RWPE1 (cell line): ENCODE measurements around the gene COL9A2.

Source experiments
- CTCF ChIA-PET: fragments of 350-600 bp; sonication (Branson Sonifier 250); formaldehyde crosslinking; extraction: SDS; loops from one replicate; lab custom pipeline; 2021; lab: Yijun Ruan, JAX
- POLR2A ChIA-PET: fragments of 400-600 bp; formaldehyde crosslinking; extraction: SDS; loops from one replicate; lab custom pipeline; 2020; ENCODE audit warnings: antibody characterized with exemption; ENCODE audit not compliant: low non-redundant PET; lab: Yijun Ruan, JAX
- DNase-seq: peaks from one replicate; pipeline ENCODE4 v3.0.0; 2012; ENCODE audit warnings: low spot score
- H3K27ac ChIP-seq: fragments of 450-650 bp; 2 replicates; pipeline ENCODE4 v1.5.1; 2017
- CTCF ChIP-seq: fragments of 450-650 bp; conservative IDR thresholded peaks from 2 replicates; pipeline ENCODE4 v1.5.1; 2017; ENCODE audit warnings: low read depth, mild to moderate bottlenecking

Gene COL9A2

DNA sequence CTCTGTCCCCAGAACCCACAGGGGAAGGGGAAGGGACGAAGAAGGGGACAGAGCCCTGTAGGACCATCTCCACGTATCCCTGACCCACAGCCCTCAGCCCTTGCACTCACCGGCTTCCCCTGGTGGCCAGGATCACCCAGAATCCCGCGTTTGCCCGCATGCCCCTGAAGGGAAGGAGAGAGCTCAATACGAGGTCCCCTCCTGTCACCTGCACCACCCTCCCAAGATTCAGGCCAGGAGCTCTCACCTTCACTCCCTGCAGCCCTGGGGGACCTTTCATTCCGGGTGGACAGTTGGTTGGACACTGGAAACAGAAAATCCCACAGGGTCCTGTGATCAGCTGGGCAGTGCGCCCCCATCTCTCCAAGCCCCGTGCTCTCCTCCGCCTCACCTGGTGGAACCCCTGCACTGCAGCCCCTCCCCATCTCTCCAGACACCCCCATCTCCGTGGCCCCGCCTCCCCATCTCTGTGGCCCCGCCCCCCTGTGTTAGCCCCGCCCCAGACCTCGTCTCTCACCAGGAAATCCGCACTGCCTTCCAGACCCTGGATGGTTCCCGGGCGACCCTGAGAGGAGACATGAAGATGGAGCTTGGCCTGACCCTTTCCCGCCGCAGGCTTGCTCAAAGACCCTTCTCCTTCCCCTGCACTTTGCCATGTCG lies 6.0 kb downstream of the COL9A2 start:
- ChIA-PET POLR2A (interaction anchor here (0.6 kb wide), 1 partner anchor 12 kb away, joined by 3 read pairs; no protein-coding TSS in a partner anchor), CTCF (interaction anchor here (0.5 to 0.6 kb wide), 2 partner anchors 32 to 483 kb away, joined by 3 to 4 read pairs; no protein-coding TSS in a partner anchor)
- H3K27ac ChIP-seq = no peak overlapping the region
- TF ChIP-seq CTCF = no peak
- no peak for DNase-seq

DNA sequence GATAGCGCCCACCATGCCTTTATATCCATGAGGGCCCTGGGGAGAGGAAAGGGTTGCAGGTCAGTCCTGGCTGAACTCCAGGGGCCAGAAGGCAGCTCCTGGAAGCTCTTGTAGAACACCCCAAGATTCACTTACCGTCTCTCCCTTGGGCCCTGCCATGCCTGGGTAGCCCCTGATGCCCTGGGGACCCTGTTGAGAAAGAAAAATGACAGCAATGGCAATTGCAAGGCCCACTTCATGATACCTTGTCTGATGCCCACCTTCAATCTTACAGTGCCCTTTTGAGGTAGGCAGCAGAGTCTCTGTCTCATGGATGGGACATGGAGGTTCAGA lies 7.0 kb downstream of the COL9A2 start:
- TF ChIP-seq CTCF = no peak
- ChIA-PET CTCF (no interaction called here), POLR2A (no interaction called here)
- no peak overlapping the region for H3K27ac ChIP-seq
- DNase-seq = no peak

DNA sequence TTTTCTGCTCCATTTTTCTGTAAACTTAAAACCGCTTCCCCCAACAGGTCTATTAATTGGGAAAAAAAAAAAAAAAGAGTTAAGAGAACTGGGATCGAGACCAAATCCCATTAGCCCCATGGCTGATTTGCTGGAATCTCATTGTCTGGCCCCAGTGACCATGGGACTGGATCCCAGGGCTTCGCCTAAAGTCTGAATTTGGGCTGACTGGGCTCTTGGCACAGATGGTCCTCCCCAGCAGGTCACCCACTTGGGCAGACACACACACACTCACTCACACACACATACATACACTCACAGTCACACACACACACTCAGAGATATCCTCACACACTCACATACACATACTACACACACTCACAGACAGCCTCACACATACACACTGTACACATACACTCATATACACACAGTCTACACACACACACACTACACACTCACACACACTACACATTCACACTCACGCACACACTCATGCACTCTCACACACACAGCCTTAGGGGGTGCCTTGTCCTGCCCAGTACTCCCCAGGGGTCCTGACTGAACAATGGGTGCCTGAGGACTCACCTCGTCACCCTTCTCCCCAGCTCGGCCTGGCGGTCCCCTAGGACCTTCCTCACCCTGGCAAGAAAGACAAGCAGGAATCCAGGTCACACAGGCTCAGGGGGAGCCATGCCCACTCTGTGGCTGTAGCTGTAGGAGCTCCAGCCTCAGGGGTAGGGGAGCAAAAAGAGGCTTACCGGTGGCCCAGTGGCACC lies 7.5 kb downstream of the COL9A2 start:
- POLR2A ChIA-PET = no interaction called here

DNA sequence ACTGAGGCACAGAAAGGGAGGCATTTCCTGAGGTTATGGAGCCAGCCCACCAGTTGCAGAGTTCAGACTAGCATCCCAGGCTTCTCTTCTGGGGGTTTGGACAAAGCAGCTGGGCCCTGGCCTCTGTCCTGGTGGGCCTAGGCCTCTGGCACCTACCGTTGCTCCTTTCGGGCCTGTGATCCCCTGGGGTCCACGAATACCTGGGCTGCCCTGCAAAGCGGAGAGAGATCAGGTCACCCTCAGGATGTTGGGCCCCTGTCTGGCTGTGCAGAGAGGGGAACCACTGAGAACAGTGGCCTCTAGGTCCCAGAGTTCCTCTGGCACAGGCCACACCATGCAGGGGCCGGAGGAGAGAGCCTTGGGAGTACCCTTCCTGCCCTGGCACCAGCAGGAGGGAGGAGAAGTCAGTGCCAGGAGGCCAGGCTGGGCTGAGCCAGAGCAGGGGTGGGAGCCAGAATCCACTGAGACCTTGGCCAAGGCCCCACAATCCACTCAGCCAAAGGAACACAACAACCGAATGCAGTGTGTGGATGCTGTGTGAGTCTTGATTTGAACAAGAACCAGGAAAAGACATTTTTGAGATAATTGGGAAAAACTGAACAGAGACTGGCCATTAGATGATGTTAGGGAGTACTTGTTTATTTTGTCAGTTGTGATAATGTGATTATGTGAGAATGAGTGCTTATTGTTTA lies 8.9 kb downstream of the COL9A2 start:
- no peak for DNase-seq
- POLR2A ChIA-PET = no interaction called here
- no peak overlapping the region for H3K27ac ChIP-seq
- TF ChIP-seq CTCF = no peak
- CTCF ChIA-PET = no interaction called here

More for the DNA sequence above, 7.5 kb downstream of the COL9A2 start:
- no peak overlapping the region for H3K27ac ChIP-seq
- DNase-seq = no peak
- TF ChIP-seq CTCF = no peak
- CTCF ChIA-PET = no interaction called here

GRCh38 chr1:40307186-40307585 lies 9.9 kb downstream of the COL9A2 start:
- TF ChIP-seq CTCF = no peak
- no peak for DNase-seq
- ChIA-PET POLR2A (no interaction called here), CTCF (no interaction called here)
- no peak overlapping the region for H3K27ac ChIP-seq

DNA sequence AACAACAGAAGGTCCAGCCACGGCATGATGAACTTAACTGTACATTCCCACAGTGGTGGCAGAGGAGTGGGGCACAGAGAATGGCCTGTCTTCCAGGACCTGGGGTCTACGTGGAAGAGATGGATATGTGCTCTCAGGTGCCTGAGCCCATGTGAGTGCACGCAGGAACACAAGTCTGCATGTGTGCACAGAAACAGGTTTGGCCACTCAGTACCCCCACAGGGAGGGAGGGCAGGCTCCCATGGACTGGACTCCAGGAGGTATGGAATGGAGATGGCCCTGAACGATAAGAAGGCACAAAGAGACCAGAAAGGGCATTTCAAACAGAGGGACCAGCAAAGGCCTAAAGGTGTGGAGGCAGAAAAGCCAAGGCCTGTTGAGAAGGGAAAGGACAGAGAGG lies 10.8 kb downstream of the COL9A2 start:
- no peak for TF ChIP-seq CTCF
- H3K27ac ChIP-seq = no peak overlapping the region
- ChIA-PET CTCF (interaction anchor here (1.6 to 1.9 kb wide), 2 partner anchors 32 to 153 kb away, joined by 8 to 11 read pairs; no protein-coding TSS in a partner anchor), POLR2A (no interaction called here)
- no peak for DNase-seq
